GF-D8 (cell line): Measurements from ENCODE around the gene PACS1.

ENCODE experiments used
- DNase-seq: peaks from one replicate; lab custom pipeline; 2025; lab: John Stamatoyannopoulos, UW

The PACS1 gene

GRCh38 chr11:66050581-66051231, 19.4 kb upstream of the PACS1 start:
- no peak for DNase-seq

- no peak for DNase-seq
Observed at GRCh38 chr11:66051371-66051765, 18.7 kb upstream of the PACS1 start.

- DNase-seq = peak; percentile 92
Observed at GRCh38 chr11:66051766-66052663, 18.1 kb upstream of the PACS1 start, which contains the start of gene SF3B2. SF3B2 (plus strand) TSS chr11:66052364; CDS start chr11:66052385, 21 bp downstream.

- no peak for DNase-seq
Observed at GRCh38 chr11:66052664-66052982, 17.4 kb upstream of the PACS1 start.

GRCh38 chr11:66055021-66055420, 15.1 kb upstream of the PACS1 start:
- DNase-seq = no peak

- DNase-seq = no peak
Observed at GRCh38 chr11:66056501-66056900, 13.6 kb upstream of the PACS1 start.

GRCh38 chr11:66059966-66060680, 9.9 kb upstream of the PACS1 start:
- no peak for DNase-seq

GRCh38 chr11:66061268-66061667, 8.8 kb upstream of the PACS1 start:
- DNase-seq = no peak

- DNase-seq = no peak
Observed at GRCh38 chr11:66062408-66062807, 7.7 kb upstream of the PACS1 start.

GRCh38 chr11:66063900-66064299, 6.2 kb upstream of the PACS1 start:
- DNase-seq = no peak

GRCh38 chr11:66064571-66064970, 5.5 kb upstream of the PACS1 start:
- DNase-seq = no peak

GRCh38 chr11:66066751-66067150, 3.3 kb upstream of the PACS1 start:
- DNase-seq = no peak

- no peak for DNase-seq
Observed at GRCh38 chr11:66067640-66068039, 2.4 kb upstream of the PACS1 start.

- DNase-seq = peak; percentile 1
Observed at GRCh38 chr11:66068154-66068821, 1.8 kb upstream of the PACS1 start.

GRCh38 chr11:66068923-66069714, 953 bp upstream of the PACS1 start:
- DNase-seq = peak; percentile 41

GRCh38 chr11:66070604-66071380, 720 bp downstream of the PACS1 start:
- DNase-seq = no peak

GRCh38 chr11:66071381-66071801, 1.3 kb downstream of the PACS1 start:
- DNase-seq = no peak

- no peak for DNase-seq
Observed at GRCh38 chr11:66072081-66072480, 2.0 kb downstream of the PACS1 start.

- no peak for DNase-seq
Observed at GRCh38 chr11:66072518-66072917, 2.4 kb downstream of the PACS1 start.

- DNase-seq = no peak
Observed at GRCh38 chr11:66073669-66074068, 3.6 kb downstream of the PACS1 start.

GRCh38 chr11:66075273-66075672, 5.2 kb downstream of the PACS1 start:
- no peak for DNase-seq
